ENCODE measurements around the gene ETNK2.

GRCh38 chr1:204147406-204148383 is 4.1 kb downstream of the ETNK2 start:
- no peak for TF ChIP-seq EZH2 (IDR thresholded peaks at IDR 0.05; ENCODE audit: insufficient read depth, poor library complexity, severe bottlenecking)
- no peak for TF ChIP-seq EZH2phosphoT487 (IDR thresholded peaks at IDR 0.05; ENCODE audit: insufficient read depth, low read depth)
